ENCODE results near the gene STX10.

- TF ChIP-seq ZNF274 (IDR thresholded peaks at IDR 0.05; ENCODE audit: low read depth, low read length) (no peak), YY1 (IDR thresholded peaks at IDR 0.05; ENCODE audit: insufficient read depth, insufficient read length) (no peak)
Measured at GRCh38 chr19:13155472-13156359, 5.5 kb upstream of the STX10 start.

All from NT2/D1 (cell line).